PC-9 (cell line): ENCODE data around the gene KIRREL2. TPM values are rescaled to one million over a fixed set of nuclear protein-coding genes. Genes with fewer than 3 reads are reported as not detected.

Experiments used
- BruUV-seq: library from RNA; stranded (reverse); fragments of 400-500 nt; replicated peaks from 2 replicates; lab custom pipeline; 2021; lab: Mats Ljungman, UMichigan
- CTCF ChIA-PET: fragments of 300-600 bp; sonication (Branson Sonifier 250); formaldehyde crosslinking; loops from one replicate; lab custom pipeline; 2022; ENCODE audit warnings: antibody characterized with exemption; lab: Charles Lee
- POLR2A ChIA-PET: fragments of 300-600 bp; sonication (Branson Sonifier 250); formaldehyde crosslinking; loops from one replicate; lab custom pipeline; 2022; ENCODE audit warnings: antibody characterized with exemption; ENCODE audit not compliant: unreplicated experiment; lab: Charles Lee
- DNase-seq, 2 experiments: peaks; one replicate each; pipeline versions ENCODE4 v3.0.0 to v3.0.0-alpha.2; 2015 to 2022; ENCODE audit warnings: mixed read lengths in 1 of 2
- H2AFZ ChIP-seq: fragments of 200-600 bp; sonication (generic); 2 replicates; pipeline ENCODE4 v1.8.1; 2017; ENCODE audit warnings: antibody characterized with exemption
- H3F3A ChIP-seq: fragments of 200-600 bp; sonication (generic); 2 replicates; pipeline ENCODE4 v1.8.1; 2017; ENCODE audit warnings: antibody characterized with exemption, mild to moderate bottlenecking, low read depth; ENCODE audit not compliant: insufficient read depth
- H3K27ac ChIP-seq: fragments of 200-600 bp; sonication (generic); 2 replicates; pipeline ENCODE4 v1.6.1; 2016; ENCODE audit warnings: mixed run types
- H3K27me3 ChIP-seq: fragments of 200-600 bp; sonication (generic); 2 replicates; pipeline ENCODE4 v1.6.1; 2016; ENCODE audit warnings: low read depth, mixed run types; ENCODE audit not compliant: insufficient read depth
- H3K36me3 ChIP-seq: fragments of 200-600 bp; sonication (generic); 2 replicates; pipeline ENCODE4 v1.6.1; 2016; ENCODE audit warnings: low read depth, mixed run types
- H3K4me1 ChIP-seq: fragments of 200-600 bp; sonication (generic); replicated peaks from 2 replicates; pipeline ENCODE4 v1.6.1; 2016; ENCODE audit warnings: mixed run types; ENCODE audit not compliant: insufficient read depth
- H3K4me2 ChIP-seq: fragments of 200-600 bp; sonication (generic); 2 replicates; pipeline ENCODE4 v1.6.1; 2017; ENCODE audit warnings: mixed run types
- H3K4me3 ChIP-seq: fragments of 200-600 bp; sonication (generic); 2 replicates; pipeline ENCODE4 v1.6.1; 2016; ENCODE audit warnings: mixed run types
- H3K79me2 ChIP-seq: fragments of 200-600 bp; sonication (generic); 2 replicates; pipeline ENCODE4 v1.6.1; 2017; ENCODE audit warnings: low read depth, mixed run types
- H3K9me2 ChIP-seq: fragments of 200-600 bp; sonication (generic); 2 replicates; pipeline ENCODE4 v1.8.1; 2017; ENCODE audit warnings: mild to moderate bottlenecking; ENCODE audit not compliant: insufficient read depth
- H3K9me3 ChIP-seq: fragments of 200-600 bp; sonication (generic); 2 replicates; pipeline ENCODE4 v1.8.1; 2016; ENCODE audit warnings: low read depth; ENCODE audit not compliant: insufficient read depth
- H4K20me1 ChIP-seq: fragments of 200-600 bp; sonication (generic); 2 replicates; pipeline ENCODE4 v1.8.1; 2017; ENCODE audit not compliant: insufficient read depth
- CTCF ChIP-seq: fragments of 200-600 bp; sonication (generic); conservative IDR thresholded peaks from 2 replicates; pipeline ENCODE4 v1.6.1; 2017; ENCODE audit warnings: mixed run types, antibody characterized with exemption, mild to moderate bottlenecking, moderate library complexity
- EZH2 ChIP-seq: fragments of 200-600 bp; sonication (generic); IDR thresholded peaks from 2 replicates; pipeline ENCODE4 v1.8.0; 2017; ENCODE audit warnings: antibody characterized with exemption, low read depth
- intact Hi-C: fragments of 100-400 bp; cut with micrococcal nuclease; formaldehyde crosslinking; loops from one replicate; pipeline ENCODE4 v1.10.0; 2022; ENCODE audit not compliant: unreplicated experiment
- total RNA-seq: library from RNA; stranded (reverse); gene quantifications from 2 replicates; pipeline ENCODE4 v1.2.3, GENCODE V29; 2021

Gene KIRREL2
- total RNA-seq, 1 experiment from 2014 or later = not detected

- Histone ChIP-seq H3K79me2 (no peaks in the 10 kb centered on the region), H3K4me3 (no peak overlapping the region), H3K4me1 (no peaks in the 10 kb centered on the region), H2AFZ (no peak overlapping the region), H3K9me2 (no peaks in the 10 kb centered on the region), H3K36me3 (no peaks in the 10 kb centered on the region), H3K27me3 (peaks cover 95% of the 10 kb centered on the region), H3F3A (no peaks in the 10 kb centered on the region), H3K27ac (no peak overlapping the region), H4K20me1 (no peaks in the 10 kb centered on the region), H3K9me3 (no peaks in the 10 kb centered on the region), H3K4me2 (no peak overlapping the region)
- TF ChIP-seq EZH2 (no peak), CTCF (no peak)
- no TSS peak for BruUV-seq
- CTCF ChIA-PET = interaction anchor here (0.8 kb wide), 1 partner anchor 65 kb away, joined by 3 read pairs; no protein-coding TSS in a partner anchor
- no peak for DNase-seq
- POLR2A ChIA-PET = no interaction called here
- intact Hi-C loops = no loop called here
These were observed 5.3 kb upstream of the KIRREL2 start for GRCh38 chr19:35851213-35852028.

GRCh38 chr19:35852029-35852780, 4.5 kb upstream of the KIRREL2 start, which contains the start of gene NPHS1:
Gene NPHS1, minus strand, starts transcription at chr19:35852504. Its CDS starts 667 bp downstream, at chr19:35851837.
- no TSS peak for BruUV-seq
- TF ChIP-seq EZH2 = no peak
- no peak for TF ChIP-seq CTCF
- Histone ChIP-seq H3K36me3 (no peaks in the 10 kb centered on the region), H3K4me1 (no peaks in the 10 kb centered on the region), H3K9me3 (no peaks in the 10 kb centered on the region), H3F3A (no peaks in the 10 kb centered on the region), H3K27ac (no peak within 1 kb of the TSS), H3K27me3 (peaks cover 98% of the 10 kb centered on the region), H3K9me2 (no peaks in the 10 kb centered on the region), H3K4me2 (no peak within 1 kb of the TSS), H4K20me1 (no peaks in the 10 kb centered on the region), H3K4me3 (no peak within 1 kb of the TSS), H2AFZ (no peak within 1 kb of the TSS), H3K79me2 (no peaks in the 10 kb centered on the region)
- CTCF ChIA-PET = interaction anchor here (0.8 kb wide), 1 partner anchor 64 kb away, joined by 3 read pairs; no protein-coding TSS in a partner anchor
- DNase-seq = no peak
- intact Hi-C loops = no loop called here
- POLR2A ChIA-PET = no interaction called here

DNA sequence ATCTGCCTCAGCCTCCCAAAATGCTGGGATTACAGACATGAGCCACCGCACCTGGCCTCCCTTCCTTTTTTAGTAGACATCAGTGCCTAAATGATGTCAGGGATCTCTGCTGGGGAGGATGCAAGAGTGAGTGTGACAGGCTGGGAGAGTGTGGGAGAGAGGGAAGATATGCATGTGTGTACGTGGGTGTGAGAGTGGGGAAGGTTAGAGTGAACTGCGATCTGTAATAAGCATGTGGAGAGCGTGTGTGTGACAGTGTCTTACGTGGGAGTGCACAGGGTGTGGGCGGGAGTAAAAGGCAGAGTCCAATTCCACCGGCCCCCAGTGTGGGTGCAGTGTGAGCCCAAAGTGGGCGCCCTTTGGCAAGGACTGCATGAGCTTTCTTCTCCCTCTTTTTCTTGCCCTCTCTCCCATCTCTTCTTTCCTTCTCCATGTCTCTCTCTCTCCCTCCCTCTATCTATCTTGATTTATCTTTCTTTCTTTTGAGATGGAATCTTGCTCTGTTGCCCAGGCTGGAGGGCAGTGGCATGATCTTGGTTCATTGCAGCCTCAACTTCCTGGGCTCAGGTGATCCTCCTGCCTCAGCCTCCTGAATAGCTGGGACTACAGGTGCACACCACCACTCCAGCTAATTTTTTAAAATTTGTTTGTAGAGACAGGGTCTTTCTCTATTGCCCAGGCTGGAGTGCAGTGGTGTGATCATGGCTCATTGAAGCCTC, 3.5 kb upstream of the KIRREL2 start:
- CTCF ChIA-PET = no interaction called here
- Histone ChIP-seq H3K79me2 (no peaks in the 10 kb centered on the region), H3K4me3 (no peak overlapping the region), H3F3A (no peaks in the 10 kb centered on the region), H3K9me3 (no peaks in the 10 kb centered on the region), H3K27ac (no peak overlapping the region), H3K4me2 (no peak overlapping the region), H3K36me3 (no peaks in the 10 kb centered on the region), H2AFZ (no peak overlapping the region), H4K20me1 (no peaks in the 10 kb centered on the region), H3K9me2 (no peaks in the 10 kb centered on the region), H3K27me3 (peaks cover 99% of the 10 kb centered on the region), H3K4me1 (no peaks in the 10 kb centered on the region)
- no peak for TF ChIP-seq CTCF
- no peak for TF ChIP-seq EZH2
- POLR2A ChIA-PET = no interaction called here
- no peak for DNase-seq
- intact Hi-C loops = no loop called here
- no TSS peak for BruUV-seq
